ENCODE measurements around the gene CCDC91. TPM values are rescaled to one million over a fixed set of nuclear protein-coding genes. Genes with fewer than 3 reads are reported as not detected.
"Not testable (repeated sequence)": the region's sequence is repeated elsewhere in the genome, so short reads cannot be mapped to it uniquely, and the experiment has no call there.

CCDC91 gene
- total and polyA plus RNA-seq, 9 of the 15 experiments (the other 6 are each of a cell fraction or from before 2014, with no cell fraction given): 10.1 to 31.1 (median 26.3) TPM

GRCh38 chr12:28329727-28330126 is 139.5 kb downstream of the CCDC91 start:
- H4K20me1 ChIP-seq (replicated peaks; ENCODE audit: control insufficient read depth, insufficient read depth, low read length); BruUV-seq (replicated peaks); H3K9me3 ChIP-seq (replicated peaks; ENCODE audit: control insufficient read depth, insufficient read depth, low read depth, low read length); intact Hi-C loops (cut with micrococcal nuclease); H3K4me2 ChIP-seq (ENCODE audit: insufficient read depth, low read length); H3K79me2 ChIP-seq (ENCODE audit: control insufficient read depth, insufficient read depth, low read length); H3K27me3 ChIP-seq (ENCODE audit: control insufficient read depth in 2 of 2, insufficient read depth in 2 of 2, low read length in 2 of 2); H3K9me1 ChIP-seq (ENCODE audit: control insufficient read depth, insufficient read depth, low read length); H3K27ac ChIP-seq (ENCODE audit: extremely low read depth, low read depth, low read length); CTCF ChIA-PET (ENCODE audit: low intra/inter-chr PET ratio); H3K4me1 ChIP-seq (replicated peaks in 1 of 2; ENCODE audit: control insufficient read depth in 2 of 2, insufficient read depth in 2 of 2, low read length in 2 of 2); H3K36me3 ChIP-seq (ENCODE audit: control insufficient read depth, insufficient read depth, low read length); H3K9ac ChIP-seq (ENCODE audit: insufficient read depth in 1 of 2, low read depth in 2 of 2, low read length in 2 of 2); H2AFZ ChIP-seq (ENCODE audit: low read depth, low read length); FAIRE-seq; DNase-seq (ENCODE audit: extremely low read depth in 1 of 4, low spot score in 3 of 4); ATAC-seq; H3K4me3 ChIP-seq; POLR2A ChIA-PET; in situ Hi-C loops (cut with MboI): not testable (repeated sequence)
- WGBS (ENCODE audit: insufficient coverage, low coverage, missing lambda C conversion rate): 91% methylated on average over 2 of the region's 2 CpGs
- TF ChIP-seq KDM1A (IDR thresholded peaks at IDR 0.05): 0 out of 4 replicates have a peak, but pooled peaks of 1 of the 2 experiments have one; percentile 12
- TF ChIP-seq ZNF146 (CRISPR knock-in tag; IDR thresholded peaks at IDR 0.05; ENCODE audit: unreplicated experiment): peak; percentile 69
- TF ChIP-seq BCOR (IDR thresholded peaks at IDR 0.05): peak; percentile 42; the same call in 1 of the 2 replicates

GRCh38 chr12:28330232-28330631 is 140.0 kb downstream of the CCDC91 start:
- H3K27me3 ChIP-seq (ENCODE audit: control insufficient read depth in 2 of 2, insufficient read depth in 2 of 2, low read length in 2 of 2); H3K9me1 ChIP-seq (ENCODE audit: control insufficient read depth, insufficient read depth, low read length); H4K20me1 ChIP-seq (replicated peaks; ENCODE audit: control insufficient read depth, insufficient read depth, low read length); H3K36me3 ChIP-seq (ENCODE audit: control insufficient read depth, insufficient read depth, low read length); BruUV-seq (replicated peaks); H2AFZ ChIP-seq (ENCODE audit: low read depth, low read length); POLR2A ChIA-PET; in situ Hi-C loops (cut with MboI); DNase-seq (ENCODE audit: extremely low read depth in 1 of 4, low spot score in 3 of 4); H3K9me3 ChIP-seq (replicated peaks; ENCODE audit: control insufficient read depth, insufficient read depth, low read depth, low read length); H3K4me1 ChIP-seq (replicated peaks in 1 of 2; ENCODE audit: control insufficient read depth in 2 of 2, insufficient read depth in 2 of 2, low read length in 2 of 2); H3K79me2 ChIP-seq (ENCODE audit: control insufficient read depth, insufficient read depth, low read length); H3K4me2 ChIP-seq (ENCODE audit: insufficient read depth, low read length); CTCF ChIA-PET (ENCODE audit: low intra/inter-chr PET ratio); FAIRE-seq; H3K9ac ChIP-seq (ENCODE audit: insufficient read depth in 1 of 2, low read depth in 2 of 2, low read length in 2 of 2); H3K4me3 ChIP-seq; H3K27ac ChIP-seq (ENCODE audit: extremely low read depth, low read depth, low read length); ATAC-seq; intact Hi-C loops (cut with micrococcal nuclease): not testable (repeated sequence)
- 71% methylated on average over 2 of the region's 3 CpGs for WGBS (ENCODE audit: insufficient coverage, low coverage, missing lambda C conversion rate)
- TF ChIP-seq AFF1 (IDR thresholded peaks at IDR 0.05; ENCODE audit: low read depth in 1 of 2, partially characterized antibody in 2 of 2): peak in 1 of 2 experiments; percentile 95
